Stimulated activated CD4-positive, alpha-beta T cell treated with anti-CD3 and anti-CD28 coated beads, TNF-alpha, amount 100 ng/mL, for 4 hours (primary cell): ENCODE data around the gene TNFSF15.

ENCODE experiments used
- DNase-seq, 3 experiments: peaks; one replicate each; pipeline ENCODE4 v3.0.0-alpha.2; 2020; ENCODE audit warnings: low read depth in 3 of 3

The TNFSF15 gene

DNA sequence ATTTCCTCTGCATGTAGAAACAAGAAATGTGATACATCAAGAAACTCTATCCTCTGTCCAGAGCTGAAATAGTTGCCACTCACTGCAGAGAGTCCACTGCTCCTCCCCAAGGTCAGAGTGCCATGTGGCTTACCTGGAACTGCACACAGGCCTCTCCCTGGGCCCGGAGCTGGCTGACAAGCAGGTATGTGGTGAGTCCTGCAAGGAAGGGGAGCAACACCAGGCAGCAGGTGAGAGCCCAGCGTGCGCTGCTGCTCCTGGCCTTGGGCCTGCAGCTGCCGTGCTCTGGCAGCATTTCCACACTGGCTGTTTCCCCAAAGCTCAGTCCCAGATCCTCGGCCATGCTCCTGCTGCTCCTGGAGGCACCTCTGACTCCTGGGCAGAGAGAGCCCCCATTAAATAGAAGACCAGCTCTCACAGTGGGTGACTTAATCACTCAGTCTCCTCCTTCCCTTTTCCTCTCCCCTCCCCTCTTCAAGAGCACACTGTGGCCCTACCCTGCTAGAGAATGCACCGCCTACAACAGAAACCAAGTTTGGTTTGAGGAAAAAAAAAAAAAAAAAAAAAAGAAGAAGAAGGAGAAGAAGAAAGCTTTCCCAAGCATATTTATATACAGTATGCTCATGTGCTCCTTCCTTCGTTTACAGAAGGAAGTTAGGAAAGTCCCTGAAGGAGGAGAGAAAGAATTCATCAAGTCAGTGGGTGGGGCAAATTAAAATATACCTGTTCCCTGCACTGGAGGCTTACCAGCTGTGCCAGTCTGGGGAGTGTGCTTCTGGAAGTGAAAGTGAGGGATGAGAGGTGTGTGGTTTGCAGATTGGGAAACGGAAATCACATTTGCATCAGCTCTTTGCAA is at the start of gene TNFSF15:
TSS of gene TNFSF15 (minus strand) at position 370 of the 856 bp plus-strand sequence. CDS start at position 343, 27 bp downstream.
- no peak for DNase-seq

DNA sequence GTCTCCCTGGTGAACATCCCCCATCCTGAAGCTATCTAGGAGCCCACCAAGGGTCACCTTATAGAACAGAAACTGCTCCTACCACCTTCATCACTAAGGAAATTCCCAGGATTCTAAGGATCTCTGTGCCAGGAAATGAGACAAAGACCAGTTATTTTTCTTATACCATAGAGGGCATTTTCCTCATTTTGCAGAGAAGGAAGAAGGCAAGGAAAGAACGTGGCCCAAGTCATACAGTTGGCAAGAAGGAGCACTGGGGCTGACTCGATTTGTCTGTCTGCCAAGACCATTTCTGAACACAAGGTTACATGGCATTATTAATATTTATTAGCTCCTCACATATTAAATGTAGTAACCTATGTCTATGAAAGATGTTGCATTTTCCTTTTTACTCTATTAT is 49.6 kb upstream of the TNFSF15 start:
- DNase-seq = no peak

DNA sequence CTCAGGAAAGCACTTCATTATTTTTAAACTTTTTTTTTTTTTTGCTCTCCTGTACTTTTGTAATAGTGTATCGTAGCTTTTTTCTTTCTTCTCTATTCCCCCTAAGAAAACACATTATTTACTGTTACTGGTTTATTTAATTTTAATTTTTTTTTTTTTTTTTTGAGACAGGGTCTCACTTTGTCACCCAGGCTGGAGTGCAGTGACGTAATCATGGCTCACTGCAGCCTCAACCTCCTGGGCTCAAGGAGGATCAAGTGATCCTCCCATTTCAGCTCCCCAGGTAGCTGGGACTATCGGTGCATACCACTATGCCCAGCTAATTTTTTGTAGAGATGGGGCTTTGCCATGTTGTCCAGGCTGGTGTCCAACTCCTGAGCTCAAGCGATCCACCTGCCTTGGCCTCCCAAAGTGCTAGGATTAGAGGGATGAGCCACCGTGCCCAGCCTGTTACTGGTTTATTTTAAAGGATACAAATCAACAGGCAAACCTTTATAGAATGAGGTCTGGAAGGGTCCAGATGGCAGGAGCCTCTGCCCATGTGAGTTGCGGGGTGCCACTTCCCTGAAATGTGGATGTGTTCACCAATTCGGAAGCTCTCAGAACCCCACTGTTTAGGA is 49.0 kb upstream of the TNFSF15 start:
- DNase-seq = no peak

DNA sequence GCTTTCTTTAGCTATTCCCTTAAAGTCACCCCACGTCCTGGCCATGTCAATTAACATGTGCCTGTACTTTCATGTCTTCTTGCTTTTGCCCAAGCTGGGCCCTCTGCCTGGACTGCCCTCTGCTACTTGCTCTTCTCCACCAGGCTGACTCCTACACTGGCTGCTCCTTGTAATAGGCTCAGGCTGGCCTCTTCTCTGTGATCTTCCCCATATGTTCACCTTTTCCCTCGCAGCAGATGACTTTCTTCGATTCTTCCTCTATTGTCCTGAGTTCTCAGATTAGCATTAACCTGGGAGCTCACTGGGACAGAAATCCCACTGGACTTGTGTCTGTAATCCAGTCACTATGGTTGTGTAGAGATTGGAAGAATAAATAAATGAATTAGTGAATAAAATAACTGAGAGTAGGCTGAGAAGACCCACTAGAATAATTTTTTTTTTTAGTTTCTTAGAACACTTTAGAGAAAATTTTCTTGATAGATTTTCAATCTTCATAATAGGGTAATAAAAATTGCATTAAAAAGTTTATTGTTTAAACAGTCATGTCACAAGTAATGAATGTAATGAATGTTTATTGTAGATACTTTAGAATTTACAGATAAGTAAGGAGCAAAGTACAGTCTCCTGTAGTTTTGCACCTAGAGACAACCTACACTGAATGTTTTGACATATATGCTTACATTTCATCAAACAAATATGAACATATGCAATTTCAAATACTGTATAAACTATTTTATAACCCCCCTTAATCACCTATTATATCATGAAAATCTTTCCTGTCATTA is 47.4 kb upstream of the TNFSF15 start:
- no peak for DNase-seq

DNA sequence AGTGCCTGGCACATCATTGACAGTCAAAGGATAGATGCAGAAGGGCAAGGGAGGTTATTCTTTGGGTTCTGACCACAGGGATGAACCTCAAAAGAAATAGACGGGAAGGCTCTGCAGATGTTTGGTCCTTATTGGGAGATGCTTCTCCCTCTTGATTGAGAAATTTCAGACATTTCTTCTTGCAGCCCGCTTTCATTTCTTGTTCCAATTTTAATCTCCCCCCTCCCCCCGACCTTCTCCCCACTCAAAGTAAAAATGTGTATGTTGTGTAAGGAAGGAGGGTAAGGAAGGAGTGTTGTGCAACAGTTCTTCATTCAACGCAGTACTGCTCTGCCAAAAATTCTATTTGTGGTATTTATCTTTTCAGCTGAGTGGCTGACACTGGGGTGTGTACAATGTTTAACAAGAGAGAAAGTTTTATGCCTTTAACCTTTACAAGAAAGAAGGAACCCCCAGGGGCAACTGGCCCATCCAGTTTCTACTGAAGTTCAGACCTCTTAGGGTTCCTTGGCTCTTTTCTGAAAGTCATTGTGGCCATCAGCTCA is 46.3 kb upstream of the TNFSF15 start:
- no peak for DNase-seq

DNA sequence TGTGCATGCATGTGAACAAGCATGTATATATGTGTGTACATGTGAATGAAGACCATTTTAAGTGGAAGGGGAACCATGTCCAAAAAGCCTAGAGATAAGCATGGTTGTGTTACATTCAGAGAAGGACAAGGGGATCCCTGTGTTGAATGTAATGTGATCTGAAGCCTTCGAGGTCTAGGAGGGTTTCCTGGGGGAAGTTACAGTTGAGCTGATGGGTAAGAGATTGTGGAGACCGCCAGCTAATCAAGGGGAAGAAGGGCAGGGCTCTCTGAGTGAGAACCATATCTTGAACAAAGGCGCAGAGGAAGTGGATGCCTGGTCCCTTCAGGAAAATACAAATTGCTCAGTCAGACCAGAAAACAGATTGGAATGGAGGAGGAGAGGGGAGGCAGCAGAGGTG is 45.5 kb upstream of the TNFSF15 start:
- DNase-seq = no peak

DNA sequence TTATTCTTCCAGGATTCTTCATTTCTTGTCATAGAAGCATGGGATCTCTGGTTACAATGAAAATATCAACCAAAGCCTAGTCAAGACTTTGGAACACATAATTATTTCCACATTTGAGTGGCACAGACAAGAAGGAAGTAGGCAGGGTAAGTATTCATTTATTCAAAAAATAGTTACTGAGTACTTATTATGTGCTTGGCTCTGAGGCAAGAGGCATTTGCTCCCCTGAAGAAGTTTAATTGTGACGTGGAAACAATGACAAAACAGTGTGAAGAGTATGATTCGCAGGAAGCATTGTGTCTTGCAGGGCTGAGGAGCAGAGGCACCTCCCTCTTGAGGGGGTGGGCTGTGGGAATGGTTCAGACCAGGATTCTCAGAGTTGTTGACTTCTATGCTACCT is 45.0 kb upstream of the TNFSF15 start:
- no peak for DNase-seq

DNA sequence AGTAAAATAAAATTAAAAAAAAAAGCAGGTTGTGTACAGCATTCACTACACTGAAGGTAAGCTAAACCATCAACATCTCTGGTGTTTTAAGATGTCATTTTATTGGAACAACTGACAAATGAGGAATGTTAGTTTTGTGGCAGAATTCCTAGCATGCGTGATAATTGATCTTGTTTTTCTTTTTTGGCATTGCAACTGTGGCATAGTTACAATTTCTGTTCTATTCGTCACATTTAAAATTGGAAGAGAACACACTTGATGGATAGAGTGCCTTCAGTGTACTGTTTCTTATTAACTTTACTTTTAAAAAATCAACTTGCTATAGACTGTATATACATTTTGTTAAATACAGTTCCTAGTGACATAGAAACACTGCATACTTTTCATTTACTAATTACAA is 43.6 kb upstream of the TNFSF15 start:
- no peak for DNase-seq

DNA sequence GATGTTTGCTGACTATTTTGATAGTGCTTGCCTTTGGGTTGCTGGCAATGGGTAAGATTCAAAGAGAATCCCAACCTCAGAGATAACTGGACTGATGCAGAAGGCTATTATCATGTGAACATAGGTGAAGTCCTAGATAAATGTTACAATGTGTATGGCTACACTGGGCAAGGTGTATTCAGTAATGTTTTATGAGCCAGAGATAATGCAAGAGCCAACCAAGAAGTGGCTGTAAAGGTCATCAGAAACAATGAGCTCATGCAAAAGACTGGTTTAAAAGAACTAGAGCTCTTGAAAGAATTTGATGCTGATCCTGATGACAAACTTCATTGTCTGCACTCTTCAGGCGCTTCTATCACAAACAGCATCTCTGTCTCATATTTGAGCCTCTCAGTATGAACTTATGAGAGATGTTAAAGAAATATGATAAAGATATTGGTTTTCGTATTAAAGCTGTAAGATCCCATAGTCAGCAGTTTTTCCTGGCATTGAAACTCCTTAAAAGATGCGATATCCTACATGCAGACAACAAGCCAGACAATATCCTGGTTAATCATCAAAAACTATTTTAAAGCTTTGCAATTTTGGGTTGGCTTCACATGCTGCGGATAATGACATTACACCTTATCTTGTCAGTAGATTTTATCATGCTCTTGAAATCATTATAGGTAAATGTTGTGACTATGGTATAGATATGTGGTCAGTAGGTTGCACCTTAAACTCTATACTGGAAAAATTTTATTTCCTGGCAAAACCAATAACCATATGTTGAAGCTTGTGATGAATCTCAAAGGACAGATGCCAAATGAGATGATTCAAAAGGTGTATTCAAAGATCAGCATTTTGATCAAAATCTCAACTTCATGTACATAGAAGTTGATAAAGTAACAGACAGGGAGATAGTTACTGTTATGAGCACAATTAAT is 41.9 kb upstream of the TNFSF15 start:
- DNase-seq = no peak

DNA sequence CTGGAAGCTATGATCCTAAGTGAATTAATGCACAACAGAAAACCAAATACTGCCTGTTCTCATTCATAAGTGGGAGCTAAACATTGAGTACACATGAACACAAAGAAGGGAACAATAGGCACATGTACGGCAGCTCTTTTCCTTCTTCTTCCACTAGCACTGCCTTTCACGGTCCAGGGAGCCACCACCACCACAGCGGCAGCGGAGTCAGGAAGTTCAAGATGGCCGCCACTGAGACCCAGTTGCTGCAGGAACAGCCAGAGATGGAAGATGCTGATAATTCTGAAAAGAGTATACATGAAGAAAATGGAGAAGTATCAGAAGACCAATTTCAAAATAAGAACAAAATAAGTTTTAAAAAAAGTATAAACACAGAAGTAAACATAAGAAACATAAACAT is 39.5 kb upstream of the TNFSF15 start:
- no peak for DNase-seq

DNA sequence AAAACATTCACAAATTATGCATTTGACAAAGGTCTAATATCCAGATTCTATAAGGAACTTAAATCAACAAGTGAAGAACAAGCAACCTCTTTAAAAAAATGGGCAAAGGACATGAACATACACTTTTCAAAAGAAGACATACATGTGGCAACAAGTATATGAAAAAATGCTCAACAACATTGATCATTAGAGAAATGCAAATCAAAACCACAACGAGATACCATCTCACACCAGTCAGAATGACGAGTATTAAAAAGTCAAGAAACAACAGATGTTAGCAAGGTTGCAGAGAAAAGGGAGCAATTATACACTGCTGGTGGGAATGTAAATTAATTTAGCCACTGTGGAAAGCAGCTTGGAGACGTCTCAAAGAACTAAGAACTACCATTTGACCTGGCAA is 38.9 kb upstream of the TNFSF15 start:
- DNase-seq = no peak

DNA sequence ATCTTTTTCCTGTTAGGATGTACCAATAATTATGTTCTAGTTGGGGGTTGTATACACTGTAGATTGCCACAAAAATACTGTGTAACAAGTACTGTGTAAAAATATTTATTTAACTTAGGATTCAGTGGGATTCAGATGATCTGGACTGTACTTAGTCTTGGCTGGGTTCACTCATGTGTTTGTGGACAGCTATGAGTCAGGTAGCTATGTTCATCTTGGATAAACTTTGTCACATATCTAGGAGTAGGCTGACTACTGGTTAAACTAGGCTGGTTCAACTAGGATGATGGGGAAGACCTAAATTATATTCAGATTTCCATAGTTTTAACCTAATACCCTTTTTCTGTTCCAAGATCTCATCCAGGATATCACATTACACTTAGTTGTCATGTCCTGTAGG is 32.1 kb upstream of the TNFSF15 start:
- DNase-seq = no peak

DNA sequence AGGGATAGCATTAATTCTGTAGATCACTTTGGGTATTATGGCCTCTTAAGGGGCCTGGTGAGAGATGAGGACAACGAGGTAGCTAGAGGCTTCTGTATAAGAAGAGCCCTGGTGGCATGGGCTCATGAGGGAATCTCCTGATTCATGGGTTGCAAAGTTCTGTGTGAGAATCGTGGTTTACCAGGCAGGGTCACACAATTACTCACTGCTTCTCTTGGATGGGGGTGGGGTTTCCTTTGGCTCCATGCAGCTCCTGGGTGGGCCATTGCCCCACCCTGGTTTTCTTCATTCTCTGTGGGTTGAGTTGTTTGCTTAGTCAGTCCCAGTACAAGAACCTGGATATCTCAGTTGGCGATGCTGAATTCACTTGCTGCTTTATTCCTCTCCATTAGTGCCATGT is 30.9 kb upstream of the TNFSF15 start:
- no peak for DNase-seq

DNA sequence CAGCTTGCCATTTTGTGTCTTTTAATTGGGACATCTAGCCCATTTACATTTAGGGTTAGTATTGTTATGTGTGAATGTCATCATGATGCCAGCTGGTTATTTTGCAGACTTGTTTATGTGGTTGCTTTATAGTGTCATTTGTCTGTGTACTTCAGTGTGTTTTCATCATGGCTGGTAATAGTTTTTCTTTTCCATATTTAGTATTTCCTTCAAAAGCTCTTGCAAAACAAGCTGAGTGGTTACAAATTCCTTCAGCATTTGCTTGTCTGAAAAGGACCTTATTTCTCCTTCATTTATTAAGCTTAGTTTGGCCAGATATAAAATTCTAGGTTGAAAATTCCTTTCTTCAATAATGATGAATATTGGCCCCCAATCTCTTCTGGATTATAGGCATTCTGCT is 28.5 kb upstream of the TNFSF15 start:
- no peak for DNase-seq

DNA sequence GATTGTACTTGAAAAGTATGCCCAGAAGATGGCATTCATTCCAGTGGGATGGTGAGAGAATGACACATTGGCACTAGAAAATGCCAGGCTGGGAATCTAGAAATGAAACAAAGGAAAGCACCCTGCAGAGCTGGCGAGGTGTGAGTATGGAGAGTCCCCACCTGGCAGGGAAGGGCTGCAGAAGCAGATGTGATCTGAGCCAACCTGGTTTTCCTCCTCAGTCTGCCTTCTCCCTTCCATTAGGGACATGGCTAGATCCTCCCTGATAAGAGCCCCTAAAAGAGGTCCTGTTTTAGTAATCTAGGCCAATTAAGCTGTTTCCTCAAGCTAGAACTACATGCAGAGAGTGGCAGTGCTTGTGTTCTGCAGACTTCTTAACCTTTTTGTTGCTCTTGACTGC is 24.7 kb upstream of the TNFSF15 start:
- no peak for DNase-seq

DNA sequence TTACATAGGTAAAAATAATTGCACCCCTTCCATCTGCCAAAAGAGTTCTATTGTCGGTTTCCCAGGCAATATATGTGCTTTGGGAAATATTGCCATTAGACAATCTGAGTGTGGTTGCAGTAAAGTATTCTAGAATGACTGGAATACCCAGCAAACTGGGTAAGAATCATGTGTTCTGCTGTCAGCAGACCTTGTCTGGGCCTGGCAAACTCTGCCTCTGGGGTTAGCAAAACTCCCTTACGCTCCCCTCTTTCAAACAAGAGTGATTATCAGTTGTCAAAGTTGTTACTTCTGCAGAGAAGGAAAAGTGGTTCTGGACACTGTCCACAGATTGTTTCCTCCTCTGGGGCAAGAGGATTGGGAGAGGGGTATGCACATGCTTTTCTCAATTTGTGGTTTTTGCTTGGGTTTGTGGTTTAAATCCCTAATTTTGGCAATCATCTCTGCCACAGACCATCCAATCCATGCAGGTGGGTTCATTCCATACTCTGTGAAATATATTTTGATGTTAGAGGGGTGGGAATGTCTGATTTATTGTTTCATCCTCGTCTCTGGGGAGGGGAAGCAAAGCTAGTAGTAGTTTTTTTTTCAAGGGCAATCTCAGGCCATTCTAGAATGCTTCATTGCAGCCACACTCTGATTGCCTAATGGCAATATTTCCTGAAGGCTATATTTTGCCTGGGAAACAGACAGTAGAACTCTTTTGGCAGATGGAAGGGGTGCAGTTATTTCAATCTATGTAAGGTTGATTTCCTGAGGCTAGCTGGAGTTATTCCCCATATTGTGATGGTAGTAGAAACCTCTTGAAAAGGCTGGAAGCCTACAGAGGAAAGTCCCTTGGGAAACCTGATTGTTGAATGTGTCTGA is 24.0 kb upstream of the TNFSF15 start:
- no peak for DNase-seq

DNA sequence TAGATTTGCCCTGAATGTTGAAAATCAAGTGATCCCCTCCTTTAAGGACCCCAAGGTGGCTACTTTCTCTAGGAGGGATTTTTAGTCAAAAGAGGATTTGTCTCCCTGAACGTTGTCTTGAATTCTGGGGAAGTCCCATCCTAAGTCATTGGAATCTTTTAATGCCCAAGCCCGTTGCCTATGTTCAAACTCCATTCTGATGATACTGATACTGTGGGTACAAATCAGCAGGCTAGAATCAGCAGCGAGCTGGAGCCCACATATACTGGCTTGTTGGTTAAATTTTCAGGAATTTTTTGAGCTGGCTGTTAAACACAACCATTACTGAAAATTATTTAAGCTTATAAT is 22.4 kb upstream of the TNFSF15 start:
- no peak for DNase-seq

DNA sequence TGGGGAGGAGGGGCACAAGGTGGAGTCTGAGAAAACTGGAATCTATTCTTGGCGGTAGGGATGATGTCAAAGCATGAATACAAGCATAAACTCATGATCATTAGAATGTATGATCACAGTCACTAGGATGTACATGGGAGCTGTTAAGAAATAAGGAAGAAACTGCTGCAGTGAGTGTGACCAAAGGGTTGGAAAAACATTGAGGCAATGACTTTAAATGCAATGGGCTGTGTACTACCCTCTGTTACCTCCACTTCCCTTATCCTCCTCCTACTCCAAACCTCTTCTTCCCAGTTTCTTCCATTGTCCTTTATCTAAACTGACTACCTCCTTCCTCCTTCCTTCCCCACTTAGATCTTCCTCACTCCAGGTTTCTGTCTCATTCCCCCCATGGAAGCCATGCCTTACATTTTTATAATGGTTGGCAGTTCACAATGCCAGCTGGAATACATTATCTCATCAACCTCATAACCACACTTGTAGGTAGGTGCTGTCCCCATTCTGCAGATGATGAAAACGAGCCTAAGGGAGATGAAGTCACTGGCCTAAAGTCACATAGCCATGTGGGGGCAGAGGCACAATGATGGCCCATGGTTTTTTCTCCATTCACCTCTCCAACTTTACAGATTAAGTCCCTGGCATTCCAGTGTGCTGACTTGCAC is 21.9 kb upstream of the TNFSF15 start:
- DNase-seq = no peak

DNA sequence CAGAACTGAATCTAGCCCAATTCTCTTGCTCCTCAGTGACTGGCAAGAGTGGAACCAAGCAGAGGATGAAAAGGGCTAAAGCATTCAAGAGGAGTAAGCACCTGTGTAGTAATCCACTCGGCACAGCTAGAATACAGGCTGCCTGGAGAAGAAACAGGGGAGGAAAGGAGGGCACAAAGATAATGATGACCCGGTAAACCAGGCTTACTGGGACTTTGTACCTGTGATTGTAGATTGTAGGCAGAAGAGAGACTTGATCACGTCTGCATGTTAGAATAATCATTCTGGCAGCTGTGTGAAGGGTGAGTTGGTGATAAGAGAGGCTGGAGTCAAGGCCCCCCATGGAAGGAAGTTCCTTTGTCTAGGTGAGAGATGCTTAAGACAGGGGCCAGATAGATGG is 20.6 kb upstream of the TNFSF15 start:
- no peak for DNase-seq
